Prostate gland (tissue), 2 donors: ENCODE results near the gene MKRN2.

Experiments
- POLR2A ChIP-seq: fragments of 450-650 bp; IDR thresholded peaks from one replicate; pipeline ENCODE4 v1.6.1; 2016; ENCODE audit warnings: antibody characterized with exemption, mild to moderate bottlenecking
- POLR2AphosphoS5 ChIP-seq: sonication (generic); formaldehyde crosslinking; IDR thresholded peaks from one replicate; pipeline ENCODE4 v1.6.1; 2017; ENCODE audit warnings: antibody characterized with exemption
- TF ChIP-seq, protein P1 (sequence below), 4 experiments: fragments of 200-600 bp in 2 of 4; fragments of 450-650 bp in 2 of 4; sonication (generic) in 2 of 4; IDR thresholded peaks; 1 replicate in 3 of 4; 2 replicates in 1 of 4; pipeline ENCODE4 v1.5.1; 2016 to 2019; ENCODE audit warnings: antibody characterized with exemption in 4 of 4, mild to moderate bottlenecking in 2 of 4, moderate library complexity in 2 of 4

DNA sequence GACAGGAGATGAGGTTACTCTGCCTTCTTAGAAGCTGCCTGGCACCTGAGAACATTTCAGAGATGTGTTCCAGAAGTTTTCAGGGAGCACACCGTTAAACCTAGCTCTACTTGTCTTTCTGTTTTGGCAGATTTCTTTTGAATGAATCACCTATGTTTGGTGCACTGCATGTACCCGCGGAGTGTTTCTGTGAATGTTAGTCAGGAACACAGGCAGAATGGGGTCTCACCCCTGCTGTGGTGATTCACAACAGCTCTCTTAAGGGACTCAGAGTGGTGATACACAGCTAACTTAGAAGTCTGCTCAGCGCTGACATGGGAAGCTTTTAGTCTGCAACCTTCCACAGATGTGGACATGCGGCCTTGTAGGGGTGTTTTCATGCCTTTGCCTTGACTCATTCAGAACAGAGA lies 48.6 kb upstream of the MKRN2 start:
- TF ChIP-seq, protein P1, sequence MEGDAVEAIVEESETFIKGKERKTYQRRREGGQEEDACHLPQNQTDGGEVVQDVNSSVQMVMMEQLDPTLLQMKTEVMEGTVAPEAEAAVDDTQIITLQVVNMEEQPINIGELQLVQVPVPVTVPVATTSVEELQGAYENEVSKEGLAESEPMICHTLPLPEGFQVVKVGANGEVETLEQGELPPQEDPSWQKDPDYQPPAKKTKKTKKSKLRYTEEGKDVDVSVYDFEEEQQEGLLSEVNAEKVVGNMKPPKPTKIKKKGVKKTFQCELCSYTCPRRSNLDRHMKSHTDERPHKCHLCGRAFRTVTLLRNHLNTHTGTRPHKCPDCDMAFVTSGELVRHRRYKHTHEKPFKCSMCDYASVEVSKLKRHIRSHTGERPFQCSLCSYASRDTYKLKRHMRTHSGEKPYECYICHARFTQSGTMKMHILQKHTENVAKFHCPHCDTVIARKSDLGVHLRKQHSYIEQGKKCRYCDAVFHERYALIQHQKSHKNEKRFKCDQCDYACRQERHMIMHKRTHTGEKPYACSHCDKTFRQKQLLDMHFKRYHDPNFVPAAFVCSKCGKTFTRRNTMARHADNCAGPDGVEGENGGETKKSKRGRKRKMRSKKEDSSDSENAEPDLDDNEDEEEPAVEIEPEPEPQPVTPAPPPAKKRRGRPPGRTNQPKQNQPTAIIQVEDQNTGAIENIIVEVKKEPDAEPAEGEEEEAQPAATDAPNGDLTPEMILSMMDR (IDR thresholded peaks at IDR 0.05), result no peak
- TF ChIP-seq POLR2A, result no peak
- TF ChIP-seq POLR2AphosphoS5, result peak; percentile 21
